Parathyroid adenoma (tissue), 2 donors: ENCODE data around the gene LUZP2.
"Not testable (repeated sequence)": the region's sequence is repeated elsewhere in the genome, so short reads cannot be mapped to it uniquely, and the experiment has no call there.

ENCODE experiments used
- H2AFZ ChIP-seq: fragments of 300-600 bp; sonication (generic); one replicate; pipeline ENCODE4 v1.7.0; 2017; ENCODE audit warnings: antibody characterized with exemption, mild to moderate bottlenecking
- H3K27ac ChIP-seq: fragments of 300-600 bp; sonication (generic); one replicate; pipeline ENCODE4 v1.7.0; 2017
- H3K27me3 ChIP-seq: fragments of 300-600 bp; sonication (generic); one replicate; pipeline ENCODE4 v1.7.0; 2017; ENCODE audit warnings: low read length; ENCODE audit not compliant: control insufficient read depth, insufficient read depth
- H3K36me3 ChIP-seq: fragments of 300-600 bp; sonication (generic); one replicate; pipeline ENCODE4 v1.7.0; 2017; ENCODE audit warnings: low read length; ENCODE audit not compliant: control insufficient read depth, insufficient read depth
- H3K4me1 ChIP-seq: fragments of 300-600 bp; sonication (generic); one replicate; pipeline ENCODE4 v1.7.0; 2017; ENCODE audit warnings: control low read depth
- H3K4me2 ChIP-seq: fragments of 300-600 bp; sonication (generic); one replicate; pipeline ENCODE4 v1.7.0; 2017; ENCODE audit warnings: low read length
- H3K4me3 ChIP-seq: fragments of 300-600 bp; sonication (generic); one replicate; pipeline ENCODE4 v1.7.0; 2017; ENCODE audit warnings: low read depth, low read length
- H3K79me2 ChIP-seq: fragments of 300-600 bp; sonication (generic); one replicate; pipeline ENCODE4 v1.7.0; 2017; ENCODE audit warnings: control low read depth
- H3K9ac ChIP-seq: fragments of 300-600 bp; sonication (generic); one replicate; pipeline ENCODE4 v1.7.0; 2017; ENCODE audit warnings: mild to moderate bottlenecking
- H3K9me3 ChIP-seq: fragments of 300-600 bp; sonication (generic); one replicate; pipeline ENCODE4 v1.7.0; 2017; ENCODE audit warnings: low read length; ENCODE audit not compliant: control insufficient read depth
- CTCF ChIP-seq: fragments of 300-600 bp; sonication (generic); IDR thresholded peaks from one replicate; pipeline ENCODE4 v1.7.0; 2017; ENCODE audit warnings: antibody characterized with exemption, mild to moderate bottlenecking
- donor health status: primary hyperparathyroidism.

The LUZP2 gene

GRCh38 chr11:24934733-24935439, 438.0 kb downstream of the LUZP2 start:
- Histone ChIP-seq H3K9me3 (no peaks in the 10 kb centered on the region), H3K4me2 (no peak overlapping the region), H3K79me2 (no peaks in the 10 kb centered on the region), H3K27ac (no peak overlapping the region), H2AFZ (no peak overlapping the region), H3K27me3 (no peaks in the 10 kb centered on the region), H3K4me1 (no peaks in the 10 kb centered on the region), H3K4me3 (no peak overlapping the region), H3K36me3 (no peaks in the 10 kb centered on the region), H3K9ac (no peak overlapping the region)
- TF ChIP-seq CTCF, result no peak

- Histone ChIP-seq H3K27me3 (no peaks in the 10 kb centered on the region), H3K27ac (no peak overlapping the region), H3K9ac (no peak overlapping the region), H3K4me1 (no peaks in the 10 kb centered on the region), H3K4me3 (no peak overlapping the region), H3K9me3 (no peaks in the 10 kb centered on the region), H3K4me2 (no peak overlapping the region), H2AFZ (no peak overlapping the region), H3K79me2 (no peaks in the 10 kb centered on the region), H3K36me3 (no peaks in the 10 kb centered on the region)
- TF ChIP-seq CTCF, result no peak
These were observed 448.0 kb downstream of the LUZP2 start for GRCh38 chr11:24944891-24945290.

GRCh38 chr11:24949406-24949805, 452.6 kb downstream of the LUZP2 start:
- H3K9me3 ChIP-seq, result no peaks in the 10 kb centered on the region
- TF ChIP-seq CTCF, result no peak

GRCh38 chr11:24963852-24964251, 467.0 kb downstream of the LUZP2 start:
- no peak overlapping the region for H3K27ac ChIP-seq
- no peak overlapping the region for H3K9ac ChIP-seq
- no peak for TF ChIP-seq CTCF
- no peaks in the 10 kb centered on the region for H3K4me1 ChIP-seq
- no peak overlapping the region for H2AFZ ChIP-seq
- H3K4me3 ChIP-seq, result no peak overlapping the region
- no peak overlapping the region for H3K4me2 ChIP-seq
- no peaks in the 10 kb centered on the region for H3K27me3 ChIP-seq
- H3K79me2 ChIP-seq, result no peaks in the 10 kb centered on the region
- H3K36me3 ChIP-seq, result no peaks in the 10 kb centered on the region
- H3K9me3 ChIP-seq, result no peaks in the 10 kb centered on the region

More at GRCh38 chr11:24949406-24949805, 452.6 kb downstream of the LUZP2 start:
- H3K4me2 ChIP-seq, result no peak overlapping the region
- no peak overlapping the region for H2AFZ ChIP-seq
- no peaks in the 10 kb centered on the region for H3K79me2 ChIP-seq
- no peaks in the 10 kb centered on the region for H3K4me1 ChIP-seq
- no peak overlapping the region for H3K9ac ChIP-seq
- H3K27ac ChIP-seq, result no peak overlapping the region
- no peaks in the 10 kb centered on the region for H3K27me3 ChIP-seq
- H3K36me3 ChIP-seq, result no peaks in the 10 kb centered on the region
- H3K4me3 ChIP-seq, result no peak overlapping the region

- no peak for TF ChIP-seq CTCF
- no peaks in the 10 kb centered on the region for H3K36me3 ChIP-seq
- no peaks in the 10 kb centered on the region for H3K9me3 ChIP-seq
These were observed 468.9 kb downstream of the LUZP2 start for GRCh38 chr11:24965748-24966147.

GRCh38 chr11:24993903-24994302, 497.1 kb downstream of the LUZP2 start:
- not testable (repeated sequence) for H3K9ac ChIP-seq, H3K9me3 ChIP-seq, H3K36me3 ChIP-seq, H3K79me2 ChIP-seq, H2AFZ ChIP-seq, H3K4me3 ChIP-seq, H3K27ac ChIP-seq, H3K4me2 ChIP-seq, H3K4me1 ChIP-seq, H3K27me3 ChIP-seq

More at GRCh38 chr11:24965748-24966147, 468.9 kb downstream of the LUZP2 start:
- Histone ChIP-seq H3K4me2 (no peak overlapping the region), H3K4me1 (no peaks in the 10 kb centered on the region), H3K4me3 (no peak overlapping the region), H3K27ac (no peak overlapping the region), H3K9ac (no peak overlapping the region), H2AFZ (no peak overlapping the region), H3K27me3 (no peaks in the 10 kb centered on the region), H3K79me2 (no peaks in the 10 kb centered on the region)

GRCh38 chr11:24999929-25000328, 503.1 kb downstream of the LUZP2 start:
- H3K79me2 ChIP-seq, H3K9me3 ChIP-seq, H3K36me3 ChIP-seq, H3K4me1 ChIP-seq, H3K4me3 ChIP-seq, H2AFZ ChIP-seq, H3K4me2 ChIP-seq, H3K27me3 ChIP-seq, H3K27ac ChIP-seq, H3K9ac ChIP-seq: not testable (repeated sequence)
